Stimulated activated naive CD4-positive, alpha-beta T cell (primary cell): ENCODE data around the gene BAIAP2L1.

Source experiments
- DNase-seq, 6 experiments: peaks; one replicate each; lab custom pipeline; 2025; lab: John Stamatoyannopoulos, UW

Gene BAIAP2L1

DNA sequence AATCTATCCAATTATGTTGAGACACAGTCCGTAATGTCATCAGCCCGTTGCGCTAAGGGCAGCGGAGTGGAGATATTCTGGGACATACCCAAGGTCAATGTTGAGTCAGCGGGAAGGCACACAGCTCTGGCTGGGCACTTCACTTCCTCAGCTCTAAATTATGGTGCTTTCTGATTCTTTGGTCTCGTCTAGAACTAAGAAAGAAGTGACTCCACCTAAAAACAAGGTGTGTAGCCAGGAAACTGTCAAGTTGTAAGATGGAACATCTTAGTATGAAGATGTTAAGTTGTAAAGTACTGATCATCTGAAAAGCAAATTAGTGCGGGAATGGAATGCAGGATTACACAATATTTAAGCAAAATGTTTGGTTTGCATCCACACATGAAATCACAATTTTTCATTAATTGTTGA lies 43.1 kb downstream of the BAIAP2L1 start:
- no peak for DNase-seq

DNA sequence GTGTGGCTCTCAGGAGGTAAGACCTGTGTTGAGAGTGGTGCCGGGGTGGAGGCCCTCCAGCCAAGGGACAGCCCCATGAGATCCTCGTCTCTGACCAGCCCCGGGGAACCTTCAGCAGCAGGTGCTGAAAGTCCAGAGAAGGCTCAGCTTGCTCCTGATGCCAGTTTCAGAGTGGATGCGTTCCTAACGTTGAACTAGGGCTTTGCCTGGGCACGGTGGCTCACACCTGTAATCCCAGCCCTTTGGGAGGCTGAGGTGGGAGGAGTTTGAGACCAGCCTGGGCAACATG lies 45.7 kb downstream of the BAIAP2L1 start:
- DNase-seq, result no peak

DNA sequence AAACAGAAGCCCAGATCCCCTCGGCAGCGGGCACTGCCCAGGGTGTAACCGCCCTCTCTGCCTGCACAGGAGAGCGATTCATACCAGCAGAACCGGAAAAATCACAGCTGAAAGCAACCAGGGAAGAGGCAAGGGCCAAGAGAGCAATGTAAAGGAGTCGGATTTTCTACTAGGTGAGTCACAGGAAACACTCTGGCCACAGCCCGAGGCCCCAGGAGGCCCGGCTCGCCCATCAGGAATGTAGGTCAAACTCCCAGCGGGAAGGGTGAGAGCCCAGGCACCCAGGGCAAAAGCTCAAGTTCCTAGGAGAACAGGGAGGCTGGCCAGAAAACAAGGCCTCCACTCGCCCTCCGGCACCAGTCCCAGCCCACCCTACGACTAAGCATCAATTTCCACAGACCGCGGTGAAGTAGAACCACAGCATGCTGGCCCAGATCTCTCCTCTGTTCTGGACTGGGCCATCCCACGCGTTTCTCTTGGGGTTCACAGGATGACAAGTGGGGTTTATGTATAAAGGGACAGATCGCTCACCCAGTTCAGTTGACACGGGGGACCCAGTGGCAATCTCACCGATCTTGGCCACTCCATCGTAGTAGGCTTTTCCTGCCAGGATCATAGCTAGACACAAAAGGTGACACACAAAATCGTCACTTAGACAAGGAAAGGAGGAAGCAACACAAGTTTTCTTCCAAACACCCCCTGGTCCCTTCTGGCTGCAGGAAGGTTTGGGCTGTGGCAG lies 46.2 kb downstream of the BAIAP2L1 start:
- DNase-seq, result no peak

DNA sequence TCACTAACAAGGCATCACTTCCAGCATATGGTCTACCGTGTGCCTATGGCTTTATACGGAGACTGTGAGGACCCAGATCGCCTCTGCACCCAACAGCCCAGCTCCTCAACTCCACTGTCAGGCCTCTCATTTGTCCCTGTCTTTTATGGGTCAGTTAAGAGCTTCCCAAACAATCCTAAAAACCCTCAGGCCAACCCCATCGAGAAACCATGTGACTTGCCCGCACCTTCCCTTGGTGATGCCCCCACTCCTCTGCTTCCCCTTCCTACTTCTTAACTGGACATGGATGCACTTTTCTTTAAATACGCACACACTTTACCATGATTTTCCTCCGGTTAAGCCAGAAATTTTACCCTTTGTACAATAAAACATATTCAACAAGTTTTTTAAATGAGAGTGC lies 46.8 kb downstream of the BAIAP2L1 start:
- DNase-seq, result no peak

DNA sequence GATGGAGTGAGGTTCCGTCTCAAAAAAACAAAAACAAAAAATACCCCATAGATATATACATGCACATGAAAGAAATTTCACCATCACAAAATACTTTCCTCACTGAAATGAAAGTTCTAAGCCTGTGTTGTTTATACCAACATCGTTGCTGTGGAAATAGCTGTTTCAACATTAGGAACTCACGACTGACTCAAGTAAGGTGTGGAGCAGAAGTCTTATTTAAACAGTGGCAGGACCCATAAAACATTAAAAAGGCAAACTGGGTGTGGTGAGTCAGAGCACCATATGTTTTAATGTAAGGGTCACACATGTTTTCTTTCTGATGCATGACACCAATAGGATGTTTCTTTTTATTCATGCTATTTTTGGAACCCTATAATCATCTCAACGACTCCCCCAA lies 48.3 kb downstream of the BAIAP2L1 start:
- no peak for DNase-seq

DNA sequence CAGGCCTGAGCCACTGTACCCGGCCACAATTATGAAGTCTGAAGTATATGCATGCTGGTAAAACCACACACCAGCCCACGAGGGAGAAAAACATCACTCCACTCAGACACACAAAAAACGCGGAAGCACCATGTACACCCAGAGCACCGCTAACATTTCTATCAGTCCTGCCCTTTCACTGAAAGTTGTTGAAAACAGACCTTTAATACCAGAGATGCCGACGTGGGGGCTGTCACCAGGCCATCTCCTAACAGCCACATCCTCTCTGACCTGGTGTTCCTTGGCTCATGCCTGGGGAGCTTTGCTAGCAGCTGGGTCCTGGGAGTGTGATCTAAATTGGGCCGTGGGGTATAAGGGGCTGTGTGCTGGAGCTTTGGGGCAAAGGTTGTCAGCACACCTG lies 49.8 kb downstream of the BAIAP2L1 start:
- DNase-seq, result no peak

DNA sequence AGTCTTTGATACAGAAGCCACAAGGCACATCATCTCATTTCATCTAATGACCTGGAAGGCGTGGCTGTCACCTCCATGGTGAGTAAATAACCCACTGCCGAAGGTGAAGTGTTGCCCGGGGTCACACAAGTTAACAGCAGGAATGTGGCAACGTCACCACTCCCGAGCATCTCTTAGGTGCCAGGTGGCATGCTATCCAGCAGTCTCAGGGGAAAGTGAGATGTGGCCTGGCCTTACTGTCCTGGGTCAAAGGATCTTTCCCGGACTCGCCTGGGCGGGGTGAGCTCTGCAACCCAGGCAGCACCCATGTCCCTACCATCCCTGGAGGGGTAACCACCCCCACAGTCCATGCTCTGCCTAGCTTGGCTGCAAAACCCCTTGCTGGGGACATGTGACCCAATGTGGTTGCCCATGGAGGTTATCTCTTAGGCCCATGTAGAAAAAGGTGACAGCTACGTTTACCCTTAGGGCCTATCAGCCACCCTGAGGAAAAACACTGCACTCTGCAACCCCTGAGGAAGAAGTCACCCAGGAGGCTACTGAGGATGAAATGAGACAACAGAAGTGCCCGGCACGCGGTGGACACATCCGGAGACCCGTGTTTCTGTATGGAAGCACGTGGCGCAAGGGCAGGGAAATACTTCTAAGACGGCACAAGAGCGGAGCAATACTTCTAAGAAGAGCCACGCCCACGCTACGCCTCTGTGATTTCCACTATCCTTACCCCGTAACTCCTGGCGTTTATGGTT lies 52.0 kb downstream of the BAIAP2L1 start:
- no peak for DNase-seq

DNA sequence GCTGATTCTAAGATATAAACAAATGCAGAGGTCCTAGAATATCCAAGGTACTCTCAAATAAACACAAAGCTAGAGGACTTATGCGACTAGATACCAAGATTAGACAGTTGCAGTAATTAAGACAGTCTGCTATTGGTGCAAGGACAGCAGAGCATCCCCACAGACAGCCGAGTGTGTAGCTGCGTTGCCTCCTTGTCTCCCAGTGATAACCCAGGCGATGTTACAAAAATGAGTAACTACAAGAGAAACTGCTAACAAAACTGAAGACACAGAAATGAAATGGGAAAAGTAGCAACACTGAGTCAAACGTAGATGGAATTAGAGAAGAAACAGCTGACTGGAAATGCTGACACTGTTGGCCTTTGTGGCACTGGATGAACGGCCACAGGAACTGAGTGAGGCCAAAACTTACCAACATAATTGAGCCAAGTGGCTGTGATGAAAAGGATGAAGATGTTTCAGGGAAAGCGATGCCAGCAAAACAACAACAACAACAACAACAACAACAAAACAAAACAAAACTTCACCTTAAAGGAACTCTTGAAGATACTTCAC lies 54.3 kb downstream of the BAIAP2L1 start:
- no peak for DNase-seq

DNA sequence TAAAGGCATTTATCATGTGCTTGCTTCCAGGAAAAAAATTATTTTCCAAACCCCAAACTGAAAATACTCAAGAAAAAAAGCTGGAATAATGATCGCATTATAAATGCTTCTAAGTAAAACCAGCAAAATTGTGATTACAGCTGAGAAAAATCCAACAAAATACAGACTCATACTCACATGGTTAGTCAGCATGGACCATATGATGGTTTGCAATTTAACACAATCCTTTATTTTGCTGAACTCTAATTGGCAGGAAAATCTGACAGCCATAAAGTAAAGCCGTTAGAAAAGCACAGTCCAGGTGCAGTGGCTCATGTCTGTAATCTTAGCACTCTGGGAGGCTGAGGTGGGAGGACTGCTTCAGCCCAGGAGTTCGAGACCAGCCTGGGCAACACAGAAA lies 59.8 kb downstream of the BAIAP2L1 start:
- DNase-seq, result no peak

DNA sequence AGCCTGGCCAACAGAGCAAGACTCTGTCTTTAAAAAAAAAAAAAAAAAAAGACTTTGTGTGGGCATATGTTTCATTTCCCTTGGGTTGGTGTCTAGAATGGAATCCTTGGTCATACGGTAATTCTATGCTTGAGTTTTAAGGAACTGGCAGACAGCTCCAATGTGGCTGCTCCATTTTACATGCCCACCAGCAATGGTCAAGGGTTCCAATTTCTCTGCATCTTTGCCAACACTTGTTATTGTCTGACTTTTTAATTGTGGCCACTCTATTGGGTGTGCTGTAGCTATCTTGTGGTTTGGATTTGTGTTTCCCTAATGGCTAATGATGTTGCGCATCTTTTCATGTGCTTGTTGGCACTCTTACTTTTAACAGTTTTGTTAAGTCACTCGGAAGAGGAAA lies 61.8 kb downstream of the BAIAP2L1 start:
- no peak for DNase-seq

DNA sequence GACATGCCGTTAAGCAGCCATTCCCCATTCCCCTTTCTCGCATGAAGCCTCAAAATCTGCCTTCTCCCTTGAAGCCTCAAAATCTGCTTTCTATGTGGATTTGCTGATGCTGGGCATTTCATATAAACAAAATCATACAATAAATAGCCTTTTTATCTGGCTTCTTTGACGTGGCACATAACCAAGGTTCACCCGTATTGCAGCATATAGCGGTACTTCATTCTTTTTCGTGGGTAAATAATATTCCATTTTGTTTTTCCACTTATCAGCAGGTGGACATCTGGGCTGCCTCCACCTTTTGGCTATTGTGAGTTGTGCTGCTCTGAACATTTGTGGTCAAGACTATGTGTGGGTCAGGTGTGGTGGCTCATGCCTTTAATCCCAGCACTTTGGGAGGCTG lies 62.4 kb downstream of the BAIAP2L1 start:
- DNase-seq, result no peak

DNA sequence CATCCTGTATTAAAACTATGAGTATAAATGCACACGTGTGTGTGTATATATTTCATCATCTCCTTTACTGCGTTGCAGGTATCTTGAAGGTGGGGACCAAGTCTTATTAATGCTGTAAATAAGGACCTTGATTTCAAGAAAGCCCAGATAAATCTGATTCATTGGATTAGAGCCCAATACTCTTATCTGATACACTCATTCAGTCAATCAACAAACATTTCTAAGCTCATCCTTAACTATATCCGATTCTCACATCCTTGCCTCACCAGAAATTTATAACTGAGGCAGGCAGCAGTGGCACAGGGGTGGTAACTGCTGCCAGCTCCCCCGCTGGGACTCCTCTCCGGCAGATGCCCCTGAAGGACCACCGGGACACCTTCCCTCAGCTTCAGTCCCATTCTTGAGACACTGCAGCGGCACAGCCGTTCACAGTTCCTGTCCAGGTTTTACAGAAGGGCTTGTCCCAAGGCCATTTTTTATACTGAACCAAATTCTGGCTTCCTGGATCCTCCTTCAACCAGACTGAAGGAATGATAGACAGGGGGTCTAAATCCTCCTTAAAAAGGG lies 65.4 kb downstream of the BAIAP2L1 start:
- no peak for DNase-seq

DNA sequence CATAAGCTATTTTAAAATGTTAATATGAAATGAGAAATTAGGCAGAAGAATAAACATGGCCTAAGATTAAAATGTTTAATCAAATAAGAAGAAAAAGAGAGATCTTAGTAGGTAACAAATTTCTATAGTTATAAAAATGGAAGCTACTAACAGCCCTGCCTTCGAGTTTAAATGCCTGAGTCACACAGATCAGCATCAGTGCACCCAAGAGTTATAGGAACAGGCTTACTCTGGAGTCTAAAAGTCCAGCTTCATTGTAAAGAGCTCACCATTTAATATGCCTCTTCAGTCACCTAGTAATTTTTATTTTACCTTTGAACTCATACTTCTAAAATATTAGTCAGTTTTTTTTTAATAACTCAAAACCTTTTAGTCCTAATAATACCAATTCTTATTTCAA lies 66.8 kb downstream of the BAIAP2L1 start:
- DNase-seq, result no peak

DNA sequence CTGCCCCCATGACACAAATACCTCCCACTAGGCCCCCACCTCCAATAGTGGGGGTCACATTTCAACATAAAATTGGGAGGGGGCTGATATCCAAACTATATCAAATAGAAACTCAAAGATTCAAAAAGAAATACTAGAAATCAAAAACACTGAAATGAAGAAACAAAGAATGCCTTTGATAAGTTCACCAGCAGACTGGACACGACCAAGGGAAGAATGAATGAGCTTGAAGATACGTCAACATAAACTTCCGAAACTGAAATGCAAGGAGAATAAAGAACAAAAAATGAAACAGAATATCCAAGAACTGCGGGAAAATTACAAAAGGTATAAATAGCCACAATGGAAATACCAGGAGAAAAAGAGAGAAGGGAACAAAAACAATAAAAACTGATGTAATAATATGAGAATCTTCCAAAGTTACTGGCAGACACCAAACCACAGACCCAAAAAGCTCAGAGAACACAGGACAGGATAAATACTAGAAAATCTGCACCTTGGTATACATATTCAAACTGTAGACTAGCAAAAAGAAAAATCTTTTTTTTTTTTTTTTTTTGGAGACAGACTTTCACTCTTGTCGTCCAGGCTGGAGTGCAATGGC lies 69.9 kb downstream of the BAIAP2L1 start:
- DNase-seq, result no peak

DNA sequence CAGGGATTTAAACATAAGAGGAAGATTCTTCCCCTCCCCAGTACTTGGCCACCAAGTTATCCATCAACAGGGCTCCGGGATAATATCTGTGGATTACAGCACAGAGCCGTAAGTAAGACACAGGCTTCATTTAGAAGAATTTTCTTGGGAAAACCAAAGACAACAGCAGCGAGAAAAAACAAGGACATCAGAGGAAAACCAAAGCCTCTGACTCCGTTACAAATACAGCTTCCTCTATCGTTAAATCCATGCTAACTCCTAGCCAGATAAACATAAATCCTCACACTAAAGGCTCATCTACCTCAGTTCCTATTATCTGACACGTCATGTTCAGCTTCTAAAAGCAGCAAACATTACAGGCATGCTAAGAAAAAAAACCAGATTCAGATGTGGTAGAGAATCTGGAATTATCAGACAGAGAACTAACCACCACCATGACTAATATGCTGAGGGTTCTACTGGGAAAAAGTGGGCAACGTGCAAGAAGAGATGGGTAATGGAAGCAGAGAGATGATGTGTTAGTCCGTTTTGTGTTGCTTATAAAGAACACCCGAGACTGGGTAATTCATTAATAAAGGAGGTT lies 71.0 kb downstream of the BAIAP2L1 start:
- no peak for DNase-seq

DNA sequence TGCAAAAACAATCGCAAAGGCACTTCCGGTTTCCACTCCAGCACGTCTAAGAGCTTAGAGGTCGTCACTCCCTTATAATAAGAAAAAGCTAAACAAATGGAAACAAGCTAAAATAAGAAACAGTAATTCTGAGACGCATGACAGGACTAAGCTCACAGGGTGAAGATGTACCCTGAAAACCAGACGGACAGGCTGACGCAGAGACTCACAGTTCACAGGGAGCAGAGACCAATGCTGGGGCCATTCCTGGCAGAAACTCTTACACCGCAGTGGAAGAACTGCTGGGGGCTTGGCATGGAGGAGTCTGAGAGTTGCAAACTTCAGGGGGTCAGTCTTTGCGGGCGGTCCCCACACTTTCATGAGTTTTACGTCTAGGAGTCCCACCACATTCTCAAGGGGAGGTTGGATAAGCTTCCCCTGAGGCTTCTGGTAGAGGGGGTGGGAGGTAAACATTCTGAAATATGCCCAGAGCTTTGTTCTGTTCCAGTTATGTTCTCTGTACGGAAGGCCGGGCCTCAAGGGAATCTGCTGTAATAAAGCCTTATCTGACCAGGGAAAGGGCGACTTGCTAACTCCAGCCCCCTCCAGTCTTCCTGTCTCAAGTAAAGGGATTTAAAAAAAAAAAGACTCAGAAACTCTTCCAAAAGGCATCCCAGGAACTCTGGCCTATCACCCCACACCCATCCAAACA lies 71.6 kb downstream of the BAIAP2L1 start:
- no peak for DNase-seq

DNA sequence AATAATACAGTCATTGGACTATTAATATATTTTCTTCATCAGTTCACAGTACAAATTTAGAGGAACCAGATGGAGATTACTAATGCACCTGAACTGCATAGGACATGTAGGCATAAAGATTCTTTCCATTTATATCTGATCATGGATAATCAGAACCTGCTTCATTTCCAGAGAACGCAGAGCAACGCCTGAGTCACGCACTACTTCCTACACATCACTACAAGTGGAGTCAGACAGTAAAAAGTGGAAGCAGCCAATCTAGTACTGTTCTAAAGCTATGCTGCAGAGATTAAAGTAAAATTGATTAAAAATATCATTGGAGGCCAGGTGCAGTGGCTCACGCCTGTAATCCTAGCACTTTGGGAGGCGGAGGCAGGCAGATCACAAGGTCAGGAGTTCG lies 76.1 kb downstream of the BAIAP2L1 start:
- no peak for DNase-seq

DNA sequence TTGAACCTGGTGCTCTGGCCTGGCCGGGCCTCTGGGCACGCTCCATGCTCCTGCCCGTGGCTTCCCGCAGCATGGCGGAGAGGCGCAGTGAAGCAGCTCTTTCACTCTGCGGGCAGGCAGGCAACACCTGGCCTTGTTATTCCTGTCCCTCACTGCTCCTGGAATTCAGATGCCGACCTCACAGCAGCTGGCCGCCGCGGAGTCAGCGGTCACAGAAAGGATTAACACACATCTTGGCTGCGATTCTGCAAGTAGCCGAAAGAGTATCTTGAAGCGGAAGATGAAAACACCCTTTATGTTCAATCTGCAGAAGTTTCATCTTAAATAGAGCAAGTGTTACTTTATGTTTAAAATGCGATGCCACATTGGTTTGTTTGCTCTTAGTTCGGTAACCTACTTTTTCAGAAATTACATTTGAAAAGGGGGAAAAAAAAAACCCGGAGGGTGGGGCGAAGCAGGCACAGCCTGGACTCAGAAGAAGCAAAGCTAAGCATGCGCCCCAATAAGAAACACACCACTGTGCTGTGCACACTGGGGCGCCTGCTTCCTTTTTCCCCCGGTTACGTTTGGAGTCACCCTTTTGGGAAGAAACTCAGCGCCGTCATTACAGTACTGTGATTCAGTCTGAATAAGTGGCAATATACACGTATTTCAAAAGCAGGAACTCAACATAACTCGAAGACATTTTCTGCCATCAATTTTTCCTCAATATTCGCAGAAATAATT lies 77.1 kb downstream of the BAIAP2L1 start:
- DNase-seq, result no peak

DNA sequence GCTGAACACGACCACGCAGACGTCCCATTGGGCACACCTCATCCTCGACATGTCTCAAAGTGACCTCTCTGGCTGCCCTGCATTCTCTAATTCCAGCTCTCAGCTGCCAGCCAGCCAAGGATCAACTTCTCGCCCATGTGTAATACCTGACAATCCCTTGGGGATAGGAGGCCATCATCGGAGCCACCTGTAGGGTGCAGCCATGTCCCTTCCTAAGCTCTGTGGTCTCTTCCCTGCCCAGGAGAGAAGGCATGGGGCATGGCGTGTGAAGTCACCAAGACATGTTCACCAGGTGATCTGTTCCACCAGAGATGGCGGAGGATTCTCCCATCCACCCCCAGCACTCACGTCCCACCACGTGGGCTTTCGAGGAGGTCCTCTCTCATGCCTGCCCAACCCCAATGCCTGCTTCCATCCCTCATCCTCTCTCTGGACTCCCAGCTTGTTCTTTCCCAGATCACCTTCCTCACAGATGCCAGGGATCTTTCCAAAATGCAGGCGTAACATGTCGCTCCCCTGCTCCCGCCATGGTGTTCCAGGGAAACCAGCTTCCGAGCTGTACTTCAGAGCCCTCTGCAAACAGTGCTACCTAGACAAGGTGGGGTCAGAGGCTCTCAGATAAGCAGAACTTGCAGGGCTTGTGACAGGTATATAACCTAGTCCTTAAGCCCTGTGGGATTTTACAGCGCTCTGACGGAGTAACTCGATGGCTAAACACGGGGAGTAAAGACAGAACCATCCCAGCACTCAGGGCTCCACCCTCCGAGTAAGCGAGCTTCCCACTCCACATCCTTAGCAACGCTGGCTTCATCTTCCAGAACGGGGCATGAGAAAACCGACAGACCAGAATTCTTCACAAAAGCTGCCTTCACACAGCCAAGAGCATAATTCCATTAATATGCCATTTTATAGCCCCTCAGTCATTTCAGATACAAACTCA lies 78.3 kb downstream of the BAIAP2L1 start:
- no peak for DNase-seq

DNA sequence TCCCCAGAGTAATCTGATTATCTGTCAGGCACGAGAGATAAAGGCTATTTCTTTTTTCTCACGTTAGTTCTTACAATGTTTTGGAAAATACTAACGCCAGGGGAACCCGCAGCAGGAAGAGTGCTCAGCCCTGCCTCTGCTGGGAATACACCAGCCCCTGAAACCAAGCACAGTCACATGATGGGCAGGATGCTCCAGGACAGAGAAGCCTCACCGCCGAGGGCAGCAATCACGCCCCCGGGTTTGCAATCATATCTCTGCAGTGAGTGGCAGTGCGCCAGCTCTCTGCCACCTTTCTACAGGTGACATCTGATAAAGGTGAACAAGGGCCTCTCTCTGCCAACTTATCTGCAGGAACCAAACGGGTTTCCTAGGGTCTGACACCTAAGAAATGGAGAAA lies 79.6 kb downstream of the BAIAP2L1 start:
- no peak for DNase-seq
